Progenitor cell of endocrine pancreas (in vitro differentiated cells): ENCODE results near the gene OR9Q1. TPM values are rescaled to one million over a fixed set of nuclear protein-coding genes. Genes with fewer than 3 reads are reported as not detected.
A peak's percentile ranks its signal among the peaks of the same experiment; 100 is the strongest.

Source experiments
- DNase-seq: peaks from one replicate; pipeline ENCODE4 v3.0.0; 2021; ENCODE audit warnings: low spot score; ENCODE audit not compliant: unreplicated experiment
- H3K27ac Mint-ChIP-seq: 2 replicates; pipeline ENCODE4 v1.8.0; 2021; ENCODE audit warnings: mild to moderate bottlenecking, moderate library complexity, mixed read lengths
- H3K27me3 Mint-ChIP-seq: 2 replicates; pipeline ENCODE4 v1.8.0; 2021; ENCODE audit warnings: mixed read lengths
- H3K36me3 Mint-ChIP-seq: 2 replicates; pipeline ENCODE4 v1.8.0; 2022; ENCODE audit warnings: mixed read lengths; ENCODE audit not compliant: insufficient read depth
- H3K4me1 Mint-ChIP-seq: 2 replicates; pipeline ENCODE4 v1.8.0; 2021; ENCODE audit warnings: low read depth, mixed read lengths
- H3K4me3 Mint-ChIP-seq: 2 replicates; pipeline ENCODE4 v1.8.0; 2021; ENCODE audit warnings: low read depth, mild to moderate bottlenecking, moderate library complexity, mixed read lengths
- H3K9me3 Mint-ChIP-seq: 2 replicates; pipeline ENCODE4 v1.8.0; 2021; ENCODE audit warnings: low read depth, mixed read lengths
- CTCF ChIP-seq: fragments of 200-600 bp; sonication (generic); IDR thresholded peaks from one replicate; pipeline ENCODE4 v1.5.0; 2021; ENCODE audit warnings: antibody characterized with exemption, mild to moderate bottlenecking; ENCODE audit not compliant: unreplicated experiment
- total RNA-seq: library from RNA; stranded (reverse); gene quantifications from 2 replicates; pipeline ENCODE4 v1.2.1, GENCODE V29; 2021

The OR9Q1 gene
- total RNA-seq, 1 donor from 2014 or later = not detected

- peaks cover 32% of the 10 kb centered on the region for H3K4me1 Mint-ChIP-seq
- no peak for TF ChIP-seq CTCF
- H3K27me3 Mint-ChIP-seq = no peaks in the 10 kb centered on the region
- H3K9me3 Mint-ChIP-seq = peaks cover 8% of the 10 kb centered on the region
- peaks cover 1% of the 10 kb centered on the region for H3K36me3 Mint-ChIP-seq
- no peak for DNase-seq
- H3K27ac Mint-ChIP-seq = peak overlapping the region; percentile 97
- no peak overlapping the region for H3K4me3 Mint-ChIP-seq
These were observed 35.3 kb downstream of the OR9Q1 start for GRCh38 chr11:58059007-58059350.

- H3K4me3 Mint-ChIP-seq = no peak overlapping the region
- no peak for TF ChIP-seq CTCF
- peaks cover 39% of the 10 kb centered on the region for H3K4me1 Mint-ChIP-seq
- no peaks in the 10 kb centered on the region for H3K27me3 Mint-ChIP-seq
- peaks cover 3% of the 10 kb centered on the region for H3K9me3 Mint-ChIP-seq
- H3K36me3 Mint-ChIP-seq = no peaks in the 10 kb centered on the region
- H3K27ac Mint-ChIP-seq = peak overlapping the region; percentile 79
- DNase-seq = no peak
These were observed 36.9 kb downstream of the OR9Q1 start for GRCh38 chr11:58060535-58060934.

- peak overlapping the region; percentile 20 for H3K4me3 Mint-ChIP-seq
- peak; percentile 37 for TF ChIP-seq CTCF
- DNase-seq = no peak
- peak overlapping the region; percentile 79 for H3K27ac Mint-ChIP-seq
- H3K36me3 Mint-ChIP-seq = no peaks in the 10 kb centered on the region
- H3K4me1 Mint-ChIP-seq = peaks cover 39% of the 10 kb centered on the region
- peaks cover 2% of the 10 kb centered on the region for H3K9me3 Mint-ChIP-seq
- H3K27me3 Mint-ChIP-seq = no peaks in the 10 kb centered on the region
These were observed 37.4 kb downstream of the OR9Q1 start for GRCh38 chr11:58060939-58061672.

GRCh38 chr11:58061813-58062212 is 38.1 kb downstream of the OR9Q1 start:
- Mint-ChIP-seq H3K36me3 (no peaks in the 10 kb centered on the region), H3K4me1 (peaks cover 39% of the 10 kb centered on the region), H3K27ac (no peak overlapping the region), H3K9me3 (no peaks in the 10 kb centered on the region), H3K4me3 (no peak overlapping the region), H3K27me3 (no peaks in the 10 kb centered on the region)
- no peak for DNase-seq
- no peak for TF ChIP-seq CTCF

GRCh38 chr11:58067685-58068084 is 44.0 kb downstream of the OR9Q1 start:
- H3K27ac Mint-ChIP-seq = no peak overlapping the region
- H3K4me1 Mint-ChIP-seq = peaks cover 8% of the 10 kb centered on the region
- no peaks in the 10 kb centered on the region for H3K27me3 Mint-ChIP-seq
- H3K4me3 Mint-ChIP-seq = no peak overlapping the region
- H3K9me3 Mint-ChIP-seq = no peaks in the 10 kb centered on the region
- DNase-seq = no peak
- H3K36me3 Mint-ChIP-seq = no peaks in the 10 kb centered on the region
- no peak for TF ChIP-seq CTCF
